ENCODE results near the gene LRRIQ3. TPM values are rescaled to one million over a fixed set of nuclear protein-coding genes. Genes with fewer than 3 reads are reported as not detected.

The LRRIQ3 gene
- total RNA-seq: 1.4 TPM

GRCh38 chr1:74197657-74198552, at the start of gene LRRIQ3, which contains the start of gene FPGT:
Gene LRRIQ3, minus strand, starts transcription at chr1:74198176. Its CDS starts 14,492 bp downstream, at chr1:74183684.
Gene FPGT, plus strand, starts transcription at chr1:74198242. Its CDS starts 37 bp downstream, at chr1:74198279.

DNA sequence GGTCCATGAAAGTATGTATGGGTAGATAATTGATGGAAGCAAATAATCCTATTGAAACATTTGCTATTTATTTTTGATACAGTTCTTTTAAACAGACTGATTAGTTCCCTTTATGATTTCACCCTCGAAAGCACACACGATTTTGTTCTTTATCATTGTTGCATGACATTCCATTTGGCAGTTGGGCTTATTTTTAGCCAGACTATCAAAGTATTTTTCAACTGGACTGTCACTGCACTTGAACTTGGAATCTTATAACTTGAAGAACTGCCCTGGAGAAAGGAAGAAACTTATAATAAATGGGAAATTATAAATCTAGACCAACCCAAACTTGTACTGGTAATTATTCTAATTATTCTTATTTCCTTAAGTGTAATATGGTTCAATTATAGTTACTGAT, 37.2 kb upstream of the LRRIQ3 start, which contains the start of gene TNNI3K:
TSS of gene TNNI3K (plus strand) at position 235 of the 400 bp plus-strand sequence. CDS start at position 300, 65 bp downstream.

Other genes starting within 250 kb of the LRRIQ3 start
- 35.5 TPM for gene FPGT, start 66 bp upstream of the LRRIQ3 start, total RNA-seq
- gene TNNI3K, start 37.2 kb upstream of the LRRIQ3 start, total RNA-seq: 4.1 TPM